ENCODE measurements around the gene SLC50A1.

Gene SLC50A1

GRCh38 chr1:155091071-155092051 is 44.3 kb upstream of the SLC50A1 start:
- Histone ChIP-seq H3K4me3 (IDR thresholded peaks at IDR 0.05; ENCODE audit: insufficient read depth, low read depth, low read length) (peak overlapping the region; percentile 77), H3K27ac (no peak overlapping the region), H2AFZ (ENCODE audit: low read depth) (peak overlapping the region; percentile 84), H3K4me1 (ENCODE audit: low read depth, poor library complexity, severe bottlenecking) (peaks cover 34% of the 10 kb centered on the region), H4K20me1 (ENCODE audit: insufficient read depth) (no peaks in the 10 kb centered on the region), H3K9ac (peak overlapping the region; percentile 3; the same call in 1 of the 2 replicates), H3K4me2 (peak overlapping the region; percentile 47), H3K27me3 (ENCODE audit: insufficient read depth, low read depth) (peaks cover under 1% of the 10 kb centered on the region; the same call in 1 of the 2 replicates), H3K36me3 (ENCODE audit: insufficient read depth) (no peaks in the 10 kb centered on the region), H3K79me2 (ENCODE audit: insufficient read depth, low read depth) (no peaks in the 10 kb centered on the region)
- peak; percentile 100 for TF ChIP-seq CTCF (conservative IDR thresholded peaks at IDR 0.05; ENCODE audit: low read depth, low read length)

GRCh38 chr1:155092131-155092530 is 43.5 kb upstream of the SLC50A1 start:
- Histone ChIP-seq H4K20me1 (ENCODE audit: insufficient read depth) (no peaks in the 10 kb centered on the region), H3K36me3 (ENCODE audit: insufficient read depth) (no peaks in the 10 kb centered on the region), H3K27ac (no peak overlapping the region), H3K9ac (no peak overlapping the region), H2AFZ (ENCODE audit: low read depth) (no peak overlapping the region), H3K4me2 (no peak overlapping the region), H3K4me3 (IDR thresholded peaks at IDR 0.05; ENCODE audit: insufficient read depth, low read depth, low read length) (peak overlapping the region; percentile 49), H3K4me1 (ENCODE audit: low read depth, poor library complexity, severe bottlenecking) (peaks cover 27% of the 10 kb centered on the region), H3K27me3 (ENCODE audit: insufficient read depth, low read depth) (peaks cover 3% of the 10 kb centered on the region; the same call in 1 of the 2 replicates), H3K79me2 (ENCODE audit: insufficient read depth, low read depth) (no peaks in the 10 kb centered on the region)
- TF ChIP-seq CTCF (conservative IDR thresholded peaks at IDR 0.05; ENCODE audit: low read depth, low read length) = no peak

- Histone ChIP-seq H3K27me3 (ENCODE audit: insufficient read depth, low read depth) (peaks cover 3% of the 10 kb centered on the region; the same call in 1 of the 2 replicates), H3K79me2 (ENCODE audit: insufficient read depth, low read depth) (no peaks in the 10 kb centered on the region), H3K27ac (no peak overlapping the region), H3K4me2 (no peak overlapping the region), H3K36me3 (ENCODE audit: insufficient read depth) (no peaks in the 10 kb centered on the region), H2AFZ (ENCODE audit: low read depth) (no peak overlapping the region), H3K4me3 (IDR thresholded peaks at IDR 0.05; ENCODE audit: insufficient read depth, low read depth, low read length) (no peak overlapping the region), H4K20me1 (ENCODE audit: insufficient read depth) (no peaks in the 10 kb centered on the region), H3K4me1 (ENCODE audit: low read depth, poor library complexity, severe bottlenecking) (peaks cover 25% of the 10 kb centered on the region), H3K9ac (no peak overlapping the region)
- no peak for TF ChIP-seq CTCF (conservative IDR thresholded peaks at IDR 0.05; ENCODE audit: low read depth, low read length)
Observed at GRCh38 chr1:155092641-155093040, 43.0 kb upstream of the SLC50A1 start.

- H3K9ac ChIP-seq = no peak overlapping the region
- H3K36me3 ChIP-seq (ENCODE audit: insufficient read depth) = no peaks in the 10 kb centered on the region
- H3K27me3 ChIP-seq (ENCODE audit: insufficient read depth, low read depth) = peaks cover 3% of the 10 kb centered on the region; the same call in 1 of the 2 replicates
- peak overlapping the region; percentile 7; the same call in 1 of the 2 replicates for H3K4me2 ChIP-seq
- no peak overlapping the region; the same call in 1 of the 2 replicates for H3K27ac ChIP-seq
- no peaks in the 10 kb centered on the region for H4K20me1 ChIP-seq (ENCODE audit: insufficient read depth)
- no peak overlapping the region for H3K4me3 ChIP-seq (IDR thresholded peaks at IDR 0.05; ENCODE audit: insufficient read depth, low read depth, low read length)
- H3K79me2 ChIP-seq (ENCODE audit: insufficient read depth, low read depth) = no peaks in the 10 kb centered on the region
- TF ChIP-seq CTCF (conservative IDR thresholded peaks at IDR 0.05; ENCODE audit: low read depth, low read length) = peak; percentile 71
- peak overlapping the region; percentile 20 for H2AFZ ChIP-seq (ENCODE audit: low read depth)
- H3K4me1 ChIP-seq (ENCODE audit: low read depth, poor library complexity, severe bottlenecking) = peaks cover 25% of the 10 kb centered on the region
Observed at GRCh38 chr1:155093911-155094621, 41.6 kb upstream of the SLC50A1 start.
